H1 (cell line): Measurements from ENCODE around the gene CCR8.
"Not testable (repeated sequence)": the region's sequence is repeated elsewhere in the genome, so short reads cannot be mapped to it uniquely, and the experiment has no call there.

Source experiments
- ATF3 ChIP-seq: IDR thresholded peaks from 2 replicates; pipeline ENCODE4 v1.6.1; 2011; ENCODE audit warnings: low read depth, mild to moderate bottlenecking, low read length; ENCODE audit not compliant: insufficient read depth
- CTCF ChIP-seq, 3 experiments: IDR thresholded peaks; 1 replicate in 2 of 3; 2 replicates in 1 of 3; pipeline versions ENCODE4 v1.5.1 to v1.6.1; 2011; ENCODE audit warnings: low read length in 3 of 3, mild to moderate bottlenecking in 3 of 3, inconsistent platforms in 2 of 3, low read depth in 1 of 3, moderate library complexity in 1 of 3; ENCODE audit not compliant: insufficient read depth in 1 of 3; ENCODE audit errors: control extremely low read depth in 1 of 3
- EP300 ChIP-seq, 2 experiments: IDR thresholded peaks; 1 replicate in 1 of 2; 2 replicates in 1 of 2; pipeline ENCODE4 v1.6.1; 2011 to 2012; ENCODE audit warnings: low read depth in 2 of 2, low read length in 2 of 2, mild to moderate bottlenecking in 2 of 2, borderline replicate concordance in 1 of 2, inconsistent platforms in 1 of 2, moderate library complexity in 1 of 2
- JUND ChIP-seq: IDR thresholded peaks from 2 replicates; pipeline ENCODE4 v1.6.1; 2011; ENCODE audit warnings: mild to moderate bottlenecking, improper control_type of control experiment, low read length
- PHF8 ChIP-seq: fragments of 200-600 bp; sonication (generic); conservative IDR thresholded peaks from 2 replicates; pipeline ENCODE4 v1.7.1; 2012; ENCODE audit warnings: low read depth, mild to moderate bottlenecking, inconsistent platforms, low read length, moderate library complexity
- POLR2A ChIP-seq, 2 experiments: IDR thresholded peaks; 1 replicate in 1 of 2; 2 replicates in 1 of 2; pipeline ENCODE4 v1.6.1; 2011; ENCODE audit warnings: low read depth in 2 of 2, low read length in 2 of 2, mild to moderate bottlenecking in 2 of 2; ENCODE audit errors: control extremely low read depth in 1 of 2
- POLR2AphosphoS5 ChIP-seq: IDR thresholded peaks from 2 replicates; pipeline ENCODE4 v1.6.1; 2011; ENCODE audit warnings: low read depth, low read length
- SIX5 ChIP-seq: IDR thresholded peaks from 2 replicates; pipeline ENCODE4 v1.6.1; 2011; ENCODE audit warnings: mild to moderate bottlenecking, low read depth, low read length
- SP1 ChIP-seq: IDR thresholded peaks from 2 replicates; pipeline ENCODE4 v1.6.1; 2011; ENCODE audit warnings: low read depth, low read length
- SP2 ChIP-seq: IDR thresholded peaks from 2 replicates; pipeline ENCODE4 v1.6.1; 2012; ENCODE audit warnings: mild to moderate bottlenecking, low read length, inconsistent platforms
- SRF ChIP-seq: IDR thresholded peaks from 2 replicates; pipeline ENCODE4 v1.6.1; 2011; ENCODE audit warnings: mild to moderate bottlenecking, low read depth, low read length, moderate library complexity
- TBP ChIP-seq: IDR thresholded peaks from 2 replicates; pipeline ENCODE4 v1.6.1; 2011; ENCODE audit warnings: low read depth, low read length, improper control_type of control experiment
- TCF12 ChIP-seq: IDR thresholded peaks from 2 replicates; pipeline ENCODE4 v1.6.1; 2011; ENCODE audit warnings: low read depth, mild to moderate bottlenecking, low read length

- TF ChIP-seq CTCF (IDR thresholded peaks at IDR 0.05; ENCODE audit: control extremely low read depth in 1 of 3, insufficient read depth in 1 of 3, low read depth in 1 of 3, low read length in 3 of 3); JUND; ATF3; SRF; SP2; TCF12; POLR2A (IDR thresholded peaks at IDR 0.05; ENCODE audit: control extremely low read depth in 1 of 2, low read depth in 2 of 2, low read length in 2 of 2); TBP; POLR2AphosphoS5; SIX5; EP300 (IDR thresholded peaks at IDR 0.05; ENCODE audit: borderline replicate concordance in 1 of 2, low read depth in 2 of 2, low read length in 2 of 2); SP1; PHF8: not testable (repeated sequence)
Observed at GRCh38 chr3:39322209-39322715, 7.2 kb upstream of the CCR8 start.
